ENCODE results near the gene ASB6. TPM values are rescaled to one million over a fixed set of nuclear protein-coding genes. Genes with fewer than 3 reads are reported as not detected.

The ASB6 gene
- total and polyA plus RNA-seq, 2 experiments from 2014 or later = 8.8 to 19.8 TPM

DNA sequence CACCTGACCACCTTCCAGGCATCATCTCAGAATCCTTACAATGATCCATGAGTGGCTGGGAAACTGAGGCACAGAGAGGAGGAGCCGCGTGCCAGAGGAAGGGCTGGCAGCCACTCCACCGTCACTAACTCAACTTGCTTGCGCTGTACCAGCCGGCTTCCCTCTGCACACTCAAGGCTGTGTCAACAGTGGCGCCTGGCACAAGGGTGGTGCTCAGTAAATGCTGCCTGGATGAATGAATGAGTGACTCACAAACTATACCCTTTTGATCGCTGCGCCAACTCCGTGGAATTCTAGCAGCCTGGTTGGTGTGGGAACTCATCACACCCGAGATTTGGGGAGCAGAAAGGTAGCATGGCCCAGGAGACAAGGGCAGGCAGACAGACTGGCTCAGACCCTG is 45.4 kb upstream of the ASB6 start (continued):
- TF ChIP-seq, protein P1, sequence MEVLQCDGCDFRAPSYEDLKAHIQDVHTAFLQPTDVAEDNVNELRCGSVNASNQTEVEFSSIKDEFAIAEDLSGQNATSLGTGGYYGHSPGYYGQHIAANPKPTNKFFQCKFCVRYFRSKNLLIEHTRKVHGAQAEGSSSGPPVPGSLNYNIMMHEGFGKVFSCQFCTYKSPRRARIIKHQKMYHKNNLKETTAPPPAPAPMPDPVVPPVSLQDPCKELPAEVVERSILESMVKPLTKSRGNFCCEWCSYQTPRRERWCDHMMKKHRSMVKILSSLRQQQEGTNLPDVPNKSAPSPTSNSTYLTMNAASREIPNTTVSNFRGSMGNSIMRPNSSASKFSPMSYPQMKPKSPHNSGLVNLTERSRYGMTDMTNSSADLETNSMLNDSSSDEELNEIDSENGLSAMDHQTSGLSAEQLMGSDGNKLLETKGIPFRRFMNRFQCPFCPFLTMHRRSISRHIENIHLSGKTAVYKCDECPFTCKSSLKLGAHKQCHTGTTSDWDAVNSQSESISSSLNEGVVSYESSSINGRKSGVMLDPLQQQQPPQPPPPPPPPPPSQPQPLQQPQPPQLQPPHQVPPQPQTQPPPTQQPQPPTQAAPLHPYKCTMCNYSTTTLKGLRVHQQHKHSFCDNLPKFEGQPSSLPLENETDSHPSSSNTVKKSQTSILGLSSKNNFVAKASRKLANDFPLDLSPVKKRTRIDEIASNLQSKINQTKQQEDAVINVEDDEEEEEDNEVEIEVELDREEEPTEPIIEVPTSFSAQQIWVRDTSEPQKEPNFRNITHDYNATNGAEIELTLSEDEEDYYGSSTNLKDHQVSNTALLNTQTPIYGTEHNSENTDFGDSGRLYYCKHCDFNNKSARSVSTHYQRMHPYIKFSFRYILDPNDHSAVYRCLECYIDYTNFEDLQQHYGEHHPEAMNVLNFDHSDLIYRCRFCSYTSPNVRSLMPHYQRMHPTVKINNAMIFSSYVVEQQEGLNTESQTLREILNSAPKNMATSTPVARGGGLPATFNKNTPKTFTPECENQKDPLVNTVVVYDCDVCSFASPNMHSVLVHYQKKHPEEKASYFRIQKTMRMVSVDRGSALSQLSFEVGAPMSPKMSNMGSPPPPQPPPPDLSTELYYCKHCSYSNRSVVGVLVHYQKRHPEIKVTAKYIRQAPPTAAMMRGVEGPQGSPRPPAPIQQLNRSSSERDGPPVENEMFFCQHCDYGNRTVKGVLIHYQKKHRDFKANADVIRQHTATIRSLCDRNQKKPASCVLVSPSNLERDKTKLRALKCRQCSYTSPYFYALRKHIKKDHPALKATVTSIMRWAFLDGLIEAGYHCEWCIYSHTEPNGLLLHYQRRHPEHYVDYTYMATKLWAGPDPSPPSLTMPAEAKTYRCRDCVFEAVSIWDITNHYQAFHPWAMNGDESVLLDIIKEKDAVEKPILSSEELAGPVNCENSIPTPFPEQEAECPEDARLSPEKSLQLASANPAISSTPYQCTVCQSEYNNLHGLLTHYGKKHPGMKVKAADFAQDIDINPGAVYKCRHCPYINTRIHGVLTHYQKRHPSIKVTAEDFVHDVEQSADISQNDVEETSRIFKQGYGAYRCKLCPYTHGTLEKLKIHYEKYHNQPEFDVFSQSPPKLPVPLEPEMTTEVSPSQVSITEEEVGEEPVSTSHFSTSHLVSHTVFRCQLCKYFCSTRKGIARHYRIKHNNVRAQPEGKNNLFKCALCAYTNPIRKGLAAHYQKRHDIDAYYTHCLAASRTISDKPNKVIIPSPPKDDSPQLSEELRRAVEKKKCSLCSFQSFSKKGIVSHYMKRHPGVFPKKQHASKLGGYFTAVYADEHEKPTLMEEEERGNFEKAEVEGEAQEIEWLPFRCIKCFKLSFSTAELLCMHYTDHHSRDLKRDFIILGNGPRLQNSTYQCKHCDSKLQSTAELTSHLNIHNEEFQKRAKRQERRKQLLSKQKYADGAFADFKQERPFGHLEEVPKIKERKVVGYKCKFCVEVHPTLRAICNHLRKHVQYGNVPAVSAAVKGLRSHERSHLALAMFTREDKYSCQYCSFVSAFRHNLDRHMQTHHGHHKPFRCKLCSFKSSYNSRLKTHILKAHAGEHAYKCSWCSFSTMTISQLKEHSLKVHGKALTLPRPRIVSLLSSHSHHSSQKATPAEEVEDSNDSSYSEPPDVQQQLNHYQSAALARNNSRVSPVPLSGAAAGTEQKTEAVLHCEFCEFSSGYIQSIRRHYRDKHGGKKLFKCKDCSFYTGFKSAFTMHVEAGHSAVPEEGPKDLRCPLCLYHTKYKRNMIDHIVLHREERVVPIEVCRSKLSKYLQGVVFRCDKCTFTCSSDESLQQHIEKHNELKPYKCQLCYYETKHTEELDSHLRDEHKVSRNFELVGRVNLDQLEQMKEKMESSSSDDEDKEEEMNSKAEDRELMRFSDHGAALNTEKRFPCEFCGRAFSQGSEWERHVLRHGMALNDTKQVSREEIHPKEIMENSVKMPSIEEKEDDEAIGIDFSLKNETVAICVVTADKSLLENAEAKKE (CRISPR knock-in tag; IDR thresholded peaks at IDR 0.05) = no peak
- TF ChIP-seq, protein P2, sequence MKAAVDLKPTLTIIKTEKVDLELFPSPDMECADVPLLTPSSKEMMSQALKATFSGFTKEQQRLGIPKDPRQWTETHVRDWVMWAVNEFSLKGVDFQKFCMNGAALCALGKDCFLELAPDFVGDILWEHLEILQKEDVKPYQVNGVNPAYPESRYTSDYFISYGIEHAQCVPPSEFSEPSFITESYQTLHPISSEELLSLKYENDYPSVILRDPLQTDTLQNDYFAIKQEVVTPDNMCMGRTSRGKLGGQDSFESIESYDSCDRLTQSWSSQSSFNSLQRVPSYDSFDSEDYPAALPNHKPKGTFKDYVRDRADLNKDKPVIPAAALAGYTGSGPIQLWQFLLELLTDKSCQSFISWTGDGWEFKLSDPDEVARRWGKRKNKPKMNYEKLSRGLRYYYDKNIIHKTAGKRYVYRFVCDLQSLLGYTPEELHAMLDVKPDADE (IDR thresholded peaks at IDR 0.05) = no peak
- no peak for TF ChIP-seq POLR2AphosphoS5 (IDR thresholded peaks at IDR 0.05; ENCODE audit: low read depth)

DNA sequence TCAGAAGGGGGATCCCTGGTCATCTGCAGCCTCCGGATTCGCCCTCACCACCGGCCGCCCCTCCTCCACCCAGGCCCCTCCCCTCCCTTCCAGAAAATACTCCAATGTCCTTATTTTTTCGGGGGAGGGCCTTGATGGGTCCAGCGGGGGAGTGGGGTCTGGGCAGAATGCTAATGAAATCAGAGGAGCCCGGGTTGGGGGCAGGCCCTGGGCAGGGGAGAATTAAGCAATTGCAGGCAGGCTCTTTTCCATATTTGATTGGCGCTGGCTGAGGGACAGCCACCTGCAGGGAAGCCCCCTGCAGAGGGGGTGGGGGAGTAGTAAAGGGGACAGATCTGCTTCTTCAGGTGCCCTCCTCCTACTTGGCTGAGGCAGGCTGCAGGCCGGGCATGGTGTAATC is 44.8 kb upstream of the ASB6 start:
- Histone ChIP-seq H3K9me2 (ENCODE audit: insufficient read depth) (no peaks in the 10 kb centered on the region), H3K4me3 (no peak overlapping the region), H3K4me2 (no peak overlapping the region), H3K27me3 (ENCODE audit: insufficient read depth) (no peaks in the 10 kb centered on the region), H3K36me3 (ENCODE audit: insufficient read depth) (no peaks in the 10 kb centered on the region), H3K4me1 (ENCODE audit: insufficient read depth) (no peaks in the 10 kb centered on the region), H3K79me2 (replicated peaks; ENCODE audit: insufficient read depth) (no peaks in the 10 kb centered on the region), H3F3A (replicated peaks; ENCODE audit: low read depth) (no peaks in the 10 kb centered on the region), H3K27ac (ENCODE audit: low read depth) (no peak overlapping the region), H2AFZ (no peak overlapping the region), H4K20me1 (replicated peaks; ENCODE audit: insufficient read depth) (no peaks in the 10 kb centered on the region)
- no peak overlapping the region for H3K27ac Mint-ChIP-seq
- H3K4me1 Mint-ChIP-seq = peaks cover 7% of the 10 kb centered on the region
- no peaks in the 10 kb centered on the region for H3K36me3 Mint-ChIP-seq (ENCODE audit: low read depth)
- H3K4me3 Mint-ChIP-seq = no peak overlapping the region
- TF ChIP-seq NANOG (IDR thresholded peaks at IDR 0.05; ENCODE audit: borderline replicate concordance) (no peak), POLR2AphosphoS5 (IDR thresholded peaks at IDR 0.05; ENCODE audit: low read depth) (no peak), ZNF114 (CRISPR knock-in tag; IDR thresholded peaks at IDR 0.05) (no peak), JUNB (IDR thresholded peaks at IDR 0.05; ENCODE audit: unreplicated experiment) (no peak), ZNF331 (CRISPR knock-in tag; IDR thresholded peaks at IDR 0.05; ENCODE audit: low read depth) (no peak)
- TF ChIP-seq, protein P3, sequence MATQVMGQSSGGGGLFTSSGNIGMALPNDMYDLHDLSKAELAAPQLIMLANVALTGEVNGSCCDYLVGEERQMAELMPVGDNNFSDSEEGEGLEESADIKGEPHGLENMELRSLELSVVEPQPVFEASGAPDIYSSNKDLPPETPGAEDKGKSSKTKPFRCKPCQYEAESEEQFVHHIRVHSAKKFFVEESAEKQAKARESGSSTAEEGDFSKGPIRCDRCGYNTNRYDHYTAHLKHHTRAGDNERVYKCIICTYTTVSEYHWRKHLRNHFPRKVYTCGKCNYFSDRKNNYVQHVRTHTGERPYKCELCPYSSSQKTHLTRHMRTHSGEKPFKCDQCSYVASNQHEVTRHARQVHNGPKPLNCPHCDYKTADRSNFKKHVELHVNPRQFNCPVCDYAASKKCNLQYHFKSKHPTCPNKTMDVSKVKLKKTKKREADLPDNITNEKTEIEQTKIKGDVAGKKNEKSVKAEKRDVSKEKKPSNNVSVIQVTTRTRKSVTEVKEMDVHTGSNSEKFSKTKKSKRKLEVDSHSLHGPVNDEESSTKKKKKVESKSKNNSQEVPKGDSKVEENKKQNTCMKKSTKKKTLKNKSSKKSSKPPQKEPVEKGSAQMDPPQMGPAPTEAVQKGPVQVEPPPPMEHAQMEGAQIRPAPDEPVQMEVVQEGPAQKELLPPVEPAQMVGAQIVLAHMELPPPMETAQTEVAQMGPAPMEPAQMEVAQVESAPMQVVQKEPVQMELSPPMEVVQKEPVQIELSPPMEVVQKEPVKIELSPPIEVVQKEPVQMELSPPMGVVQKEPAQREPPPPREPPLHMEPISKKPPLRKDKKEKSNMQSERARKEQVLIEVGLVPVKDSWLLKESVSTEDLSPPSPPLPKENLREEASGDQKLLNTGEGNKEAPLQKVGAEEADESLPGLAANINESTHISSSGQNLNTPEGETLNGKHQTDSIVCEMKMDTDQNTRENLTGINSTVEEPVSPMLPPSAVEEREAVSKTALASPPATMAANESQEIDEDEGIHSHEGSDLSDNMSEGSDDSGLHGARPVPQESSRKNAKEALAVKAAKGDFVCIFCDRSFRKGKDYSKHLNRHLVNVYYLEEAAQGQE (IDR thresholded peaks at IDR 0.05; ENCODE audit: unreplicated experiment) = no peak
- DNase-seq (ENCODE audit: low spot score) = no peak
- peak; percentile 20 for ATAC-seq
- no peaks in the 10 kb centered on the region; the same call in 2 of the 3 replicates for H3K9me3 Mint-ChIP-seq
- H3K27me3 Mint-ChIP-seq (ENCODE audit: insufficient read depth, low read depth, poor library complexity) = peaks cover 7% of the 10 kb centered on the region
